HepG2 (cell line): ENCODE results near the gene MARF1. TPM values are rescaled to one million over a fixed set of nuclear protein-coding genes. Genes with fewer than 3 reads are reported as not detected.
A peak's percentile ranks its signal among the peaks of the same experiment; 100 is the strongest.

Experiments used
- BORCS8-MEF2B ChIP-seq: sonication (generic); formaldehyde crosslinking; IDR thresholded peaks from 2 replicates; pipeline ENCODE4 v1.8.0; 2022; ENCODE audit warnings: mild to moderate bottlenecking, missing genetic modification reagents
- DR1 ChIP-seq: sonication (generic); formaldehyde crosslinking; IDR thresholded peaks from 2 replicates; pipeline ENCODE4 v1.8.0; 2021; ENCODE audit warnings: mild to moderate bottlenecking, missing genetic modification reagents, inconsistent platforms
- GFI1 ChIP-seq: sonication (generic); formaldehyde crosslinking; IDR thresholded peaks from 2 replicates; pipeline ENCODE4 v1.5.0; 2020; ENCODE audit warnings: missing genetic modification reagents, mild to moderate bottlenecking, borderline replicate concordance
- GTF2F1 ChIP-seq: fragments of 150-350 bp; IDR thresholded peaks from 2 replicates; pipeline ENCODE4 v1.6.1; 2014; ENCODE audit warnings: low read length
- HNRNPLL ChIP-seq: fragments of 200-400 bp; formaldehyde crosslinking; IDR thresholded peaks from 2 replicates; pipeline ENCODE4 v1.6.1; 2017; ENCODE audit warnings: mild to moderate bottlenecking, low read depth, low read length; ENCODE audit not compliant: poor library complexity, severe bottlenecking
- KDM4B ChIP-seq: sonication (generic); formaldehyde crosslinking; IDR thresholded peaks from 2 replicates; pipeline ENCODE4 v1.4.0; 2020; ENCODE audit warnings: missing genetic modification reagents
- MAFG ChIP-seq: sonication (generic); formaldehyde crosslinking; IDR thresholded peaks from 2 replicates; pipeline ENCODE4 v1.5.1; 2020; ENCODE audit warnings: mild to moderate bottlenecking, missing genetic modification reagents
- MAX ChIP-seq: IDR thresholded peaks from 2 replicates; pipeline ENCODE4 v1.6.1; 2012; ENCODE audit warnings: inconsistent platforms
- NFE2L2 ChIP-seq: fragments of 150-350 bp; IDR thresholded peaks from 2 replicates; pipeline ENCODE4 v1.6.1; 2014; ENCODE audit warnings: low read length
- NFYB ChIP-seq: sonication (generic); formaldehyde crosslinking; IDR thresholded peaks from 2 replicates; pipeline ENCODE4 v1.4.0; 2020; ENCODE audit warnings: missing genetic modification reagents
- PAF1 ChIP-seq: IDR thresholded peaks from 2 replicates; pipeline ENCODE4 v1.6.1; 2016; ENCODE audit warnings: missing genetic modification reagents, missing compliant biosample characterization
- PTBP1 ChIP-seq: fragments of 200-400 bp; formaldehyde crosslinking; IDR thresholded peaks from 2 replicates; pipeline ENCODE4 v1.6.1; 2018; ENCODE audit warnings: low read length, low read depth; ENCODE audit not compliant: poor library complexity, severe bottlenecking
- RARG ChIP-seq: sonication (generic); formaldehyde crosslinking; IDR thresholded peaks from 2 replicates; pipeline ENCODE4 v1.4.0; 2020; ENCODE audit warnings: low read depth, mild to moderate bottlenecking, missing genetic modification reagents
- SMAD1 ChIP-seq: sonication (generic); formaldehyde crosslinking; IDR thresholded peaks from 2 replicates; pipeline ENCODE4 v1.4.0; 2020; ENCODE audit warnings: missing genetic modification reagents, low read depth, mild to moderate bottlenecking, borderline replicate concordance
- SRSF4 ChIP-seq: fragments of 200-400 bp; formaldehyde crosslinking; IDR thresholded peaks from one replicate; pipeline ENCODE4 v1.6.1; 2018; ENCODE audit warnings: mild to moderate bottlenecking, low read depth, low read length, moderate library complexity; ENCODE audit not compliant: poor library complexity, severe bottlenecking
- STAT5B ChIP-seq: sonication (generic); formaldehyde crosslinking; IDR thresholded peaks from 2 replicates; pipeline ENCODE4 v1.4.0; 2020; ENCODE audit warnings: missing genetic modification reagents
- YEATS2 ChIP-seq: sonication (generic); formaldehyde crosslinking; IDR thresholded peaks from 2 replicates; pipeline ENCODE4 v1.4.0; 2020; ENCODE audit warnings: missing genetic modification reagents, borderline replicate concordance
- ZNF230 ChIP-seq: sonication (generic); formaldehyde crosslinking; IDR thresholded peaks from 2 replicates; pipeline ENCODE4 v1.4.0; 2020; ENCODE audit warnings: mild to moderate bottlenecking, missing genetic modification reagents
- ZNF557 ChIP-seq: sonication (generic); formaldehyde crosslinking; IDR thresholded peaks from 2 replicates; pipeline ENCODE4 v1.4.0; 2020; ENCODE audit warnings: missing genetic modification reagents
- ZNF7 ChIP-seq: IDR thresholded peaks from 2 replicates; pipeline ENCODE4 v1.6.1; 2016; ENCODE audit warnings: missing biosample characterization, missing genetic modification reagents
- ZNF891 ChIP-seq: sonication (generic); formaldehyde crosslinking; IDR thresholded peaks from 2 replicates; pipeline ENCODE4 v1.5.0; 2020; ENCODE audit warnings: mild to moderate bottlenecking, missing genetic modification reagents
- ZSCAN20 ChIP-seq: sonication (generic); formaldehyde crosslinking; IDR thresholded peaks from 2 replicates; pipeline ENCODE4 v1.4.0; 2020; ENCODE audit warnings: missing genetic modification reagents, mild to moderate bottlenecking, borderline replicate concordance
- polyA plus RNA-seq, 8 experiments: library from polyadenylated mRNA; depleted of rRNA in 3 of 8; stranded (reverse) in 7 of 8; unstranded in 1 of 8; fragments of >200 nt; fragmentation: Illumina TruSeq in 4 of 8; extraction: Trizol in 4 of 8; gene quantifications; 2 replicates each; pipeline versions ENCODE4 v1.2.1 to v1.2.3, GENCODE V29; 2011 to 2016; ENCODE audit warnings: low read depth in 4 of 8, missing spikeins in 1 of 8, mixed read lengths in 1 of 8; ENCODE audit not compliant: insufficient read depth in 1 of 8
- total RNA-seq, 5 experiments: library from RNA; depleted of rRNA; stranded (reverse); fragments of >200 nt; fragmentation: Illumina TruSeq; extraction: Trizol; gene quantifications; 2 replicates each; pipeline ENCODE4 v1.2.3, GENCODE V29; 2016; ENCODE audit warnings: low read depth in 1 of 5
- TF ChIP-seq, protein P1 (sequence below), 2 experiments: sonication (generic) in 1 of 2; formaldehyde crosslinking in 1 of 2; IDR thresholded peaks; 2 replicates each; pipeline versions ENCODE4 v1.6.1 to v1.9.0; 2014 to 2022; ENCODE audit warnings: antibody characterized with exemption in 1 of 2, borderline replicate concordance in 1 of 2, inconsistent platforms in 1 of 2, low read depth in 1 of 2, missing genetic modification reagents in 1 of 2
- TF ChIP-seq, protein P2 (sequence below): IDR thresholded peaks from 2 replicates; pipeline ENCODE4 v1.6.1; 2016; ENCODE audit warnings: missing compliant biosample characterization, missing genetic modification reagents, borderline replicate concordance

MARF1 gene
- total and polyA plus RNA-seq, 2 of the 13 experiments (the other 11 are each of a cell fraction or from before 2014, with no cell fraction given): 8.7 to 20.7 TPM

DNA sequence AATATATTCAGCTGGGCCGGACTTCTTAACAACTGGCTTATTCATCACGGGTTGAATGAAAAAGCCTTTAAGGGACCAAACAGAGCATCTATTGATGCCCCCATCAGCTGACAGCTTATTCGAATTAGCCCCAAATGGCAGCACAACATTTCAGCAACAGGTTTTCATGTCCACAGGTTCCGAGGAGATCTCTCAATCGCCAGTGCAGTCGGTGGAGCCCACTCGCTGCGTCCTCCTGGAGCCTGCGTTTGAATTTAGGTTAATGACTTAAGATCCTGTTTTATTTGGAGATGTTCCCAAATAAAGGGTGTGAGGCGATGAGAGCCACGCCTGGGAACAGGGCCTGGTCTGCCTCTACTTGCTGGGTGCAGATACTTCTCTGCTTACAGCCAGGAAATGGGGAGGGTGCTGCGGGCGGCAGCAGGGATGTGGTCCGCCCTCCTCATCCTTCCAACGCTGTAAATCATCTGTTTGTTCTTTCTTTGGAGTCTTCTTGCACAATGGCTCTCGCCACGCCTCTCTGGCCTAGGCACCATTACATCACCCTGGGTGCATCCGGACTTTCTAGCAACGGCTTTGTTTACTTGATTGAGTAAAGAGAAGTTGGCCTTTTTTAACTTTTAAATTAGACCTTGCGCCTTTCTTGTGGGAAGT is 29.7 kb upstream of the MARF1 start (continued):
- TF ChIP-seq, protein P1, sequence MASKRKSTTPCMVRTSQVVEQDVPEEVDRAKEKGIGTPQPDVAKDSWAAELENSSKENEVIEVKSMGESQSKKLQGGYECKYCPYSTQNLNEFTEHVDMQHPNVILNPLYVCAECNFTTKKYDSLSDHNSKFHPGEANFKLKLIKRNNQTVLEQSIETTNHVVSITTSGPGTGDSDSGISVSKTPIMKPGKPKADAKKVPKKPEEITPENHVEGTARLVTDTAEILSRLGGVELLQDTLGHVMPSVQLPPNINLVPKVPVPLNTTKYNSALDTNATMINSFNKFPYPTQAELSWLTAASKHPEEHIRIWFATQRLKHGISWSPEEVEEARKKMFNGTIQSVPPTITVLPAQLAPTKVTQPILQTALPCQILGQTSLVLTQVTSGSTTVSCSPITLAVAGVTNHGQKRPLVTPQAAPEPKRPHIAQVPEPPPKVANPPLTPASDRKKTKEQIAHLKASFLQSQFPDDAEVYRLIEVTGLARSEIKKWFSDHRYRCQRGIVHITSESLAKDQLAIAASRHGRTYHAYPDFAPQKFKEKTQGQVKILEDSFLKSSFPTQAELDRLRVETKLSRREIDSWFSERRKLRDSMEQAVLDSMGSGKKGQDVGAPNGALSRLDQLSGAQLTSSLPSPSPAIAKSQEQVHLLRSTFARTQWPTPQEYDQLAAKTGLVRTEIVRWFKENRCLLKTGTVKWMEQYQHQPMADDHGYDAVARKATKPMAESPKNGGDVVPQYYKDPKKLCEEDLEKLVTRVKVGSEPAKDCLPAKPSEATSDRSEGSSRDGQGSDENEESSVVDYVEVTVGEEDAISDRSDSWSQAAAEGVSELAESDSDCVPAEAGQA (IDR thresholded peaks at IDR 0.05; ENCODE audit: low read depth): peak; percentile 81
- TF ChIP-seq, protein P1 (CRISPR knock-in tag; IDR thresholded peaks at IDR 0.05; ENCODE audit: borderline replicate concordance): no peak; the same call in 1 of the 2 replicates
- TF ChIP-seq ZNF557 (peak; percentile 95), GTF2F1 (no peak), KDM4B (peak; percentile 97), GFI1 (CRISPR knock-in tag) (peak; percentile 93), YEATS2 (CRISPR knock-in tag) (peak; percentile 94; the same call in 1 of the 2 replicates), ZNF891 (CRISPR knock-in tag) (peak; percentile 94), BORCS8-MEF2B (CRISPR knock-in tag) (peak; percentile 75), RARG (no peak), PAF1 (CRISPR knock-in tag) (0 out of 2 replicates have a peak, but pooled peaks have one; percentile 71), ZNF230 (CRISPR knock-in tag) (peak; percentile 95; the same call in 1 of the 2 replicates), MAFG (CRISPR knock-in tag) (no peak), ZSCAN20 (CRISPR knock-in tag) (peak; percentile 86; the same call in 1 of the 2 replicates), STAT5B (CRISPR knock-in tag) (0 out of 2 replicates have a peak, but pooled peaks have one; percentile 94), NFYB (CRISPR knock-in tag) (0 out of 2 replicates have a peak, but pooled peaks have one; percentile 35), PTBP1 (no peak), ZNF7 (CRISPR knock-in tag) (0 out of 2 replicates have a peak, but pooled peaks have one; percentile 42), HNRNPLL (no peak), DR1 (CRISPR knock-in tag) (no peak; the same call in 1 of the 2 replicates), MAX (peak; percentile 86), SMAD1 (CRISPR knock-in tag) (peak; percentile 35; the same call in 1 of the 2 replicates), NFE2L2 (no peak), SRSF4 (no peak)
- TF ChIP-seq, protein P2, sequence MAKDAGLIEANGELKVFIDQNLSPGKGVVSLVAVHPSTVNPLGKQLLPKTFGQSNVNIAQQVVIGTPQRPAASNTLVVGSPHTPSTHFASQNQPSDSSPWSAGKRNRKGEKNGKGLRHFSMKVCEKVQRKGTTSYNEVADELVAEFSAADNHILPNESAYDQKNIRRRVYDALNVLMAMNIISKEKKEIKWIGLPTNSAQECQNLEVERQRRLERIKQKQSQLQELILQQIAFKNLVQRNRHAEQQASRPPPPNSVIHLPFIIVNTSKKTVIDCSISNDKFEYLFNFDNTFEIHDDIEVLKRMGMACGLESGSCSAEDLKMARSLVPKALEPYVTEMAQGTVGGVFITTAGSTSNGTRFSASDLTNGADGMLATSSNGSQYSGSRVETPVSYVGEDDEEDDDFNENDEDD (CRISPR knock-in tag): 0 out of 2 replicates have a peak, but pooled peaks have one; percentile 51
